NB4 (cell line): Measurements from ENCODE around the gene MGLL.
A peak's percentile ranks its signal among the peaks of the same experiment; 100 is the strongest.

ENCODE experiments used
- DNase-seq: peaks from one replicate; pipeline ENCODE4 v3.0.0; 2010; ENCODE audit warnings: low read depth
- H3K4me3 ChIP-seq: one replicate; pipeline ENCODE4 v1.5.1; 2011; ENCODE audit warnings: mild to moderate bottlenecking, low read depth, low read length, moderate library complexity
- CTCF ChIP-seq: IDR thresholded peaks from one replicate; pipeline ENCODE4 v1.5.1; 2012; ENCODE audit warnings: low read depth, low read length
- MAX ChIP-seq: IDR thresholded peaks from 2 replicates; pipeline ENCODE4 v1.6.1; 2011; ENCODE audit warnings: low read depth, low read length
- MYC ChIP-seq: IDR thresholded peaks from 2 replicates; pipeline ENCODE4 v1.6.1; 2011; ENCODE audit warnings: low read depth, low read length
- POLR2A ChIP-seq: IDR thresholded peaks from 2 replicates; pipeline ENCODE4 v1.6.1; 2011; ENCODE audit warnings: mild to moderate bottlenecking; ENCODE audit not compliant: insufficient read length; ENCODE audit errors: extremely low read depth

The MGLL gene

GRCh38 chr3:127772273-127772672, 50.0 kb downstream of the MGLL start:
- no peak overlapping the region for H3K4me3 ChIP-seq
- DNase-seq: no peak
- TF ChIP-seq MAX: no peak
- no peak for TF ChIP-seq MYC

- DNase-seq: no peak
- TF ChIP-seq MAX: no peak
- TF ChIP-seq POLR2A: no peak
- TF ChIP-seq CTCF: no peak
- TF ChIP-seq MYC: no peak
- no peak overlapping the region for H3K4me3 ChIP-seq
These were observed 50.6 kb downstream of the MGLL start for GRCh38 chr3:127771746-127772145.

GRCh38 chr3:127770671-127771355, 51.5 kb downstream of the MGLL start:
- no peak overlapping the region for H3K4me3 ChIP-seq
- DNase-seq: peak; percentile 88
- TF ChIP-seq CTCF (no peak), MAX (peak; percentile 6; the same call in 1 of the 2 replicates), POLR2A (no peak)

- TF ChIP-seq CTCF: no peak
- no peak for TF ChIP-seq MYC
- no peak for TF ChIP-seq POLR2A
- no peak for TF ChIP-seq MAX
- DNase-seq: no peak
- no peak overlapping the region for H3K4me3 ChIP-seq
These were observed 52.8 kb downstream of the MGLL start for GRCh38 chr3:127769284-127770081.

GRCh38 chr3:127768346-127769008, 53.8 kb downstream of the MGLL start:
- no peak for TF ChIP-seq MYC
- no peak for TF ChIP-seq CTCF
- no peak for TF ChIP-seq POLR2A
- TF ChIP-seq MAX: no peak
- no peak overlapping the region for H3K4me3 ChIP-seq
- peak; percentile 45 for DNase-seq

GRCh38 chr3:127767126-127767525, 55.2 kb downstream of the MGLL start:
- TF ChIP-seq MAX (no peak), CTCF (no peak), POLR2A (no peak), MYC (no peak)
- no peak for DNase-seq
- H3K4me3 ChIP-seq: no peak overlapping the region
